ENCODE measurements around the gene DSE.

DSE gene

DNA sequence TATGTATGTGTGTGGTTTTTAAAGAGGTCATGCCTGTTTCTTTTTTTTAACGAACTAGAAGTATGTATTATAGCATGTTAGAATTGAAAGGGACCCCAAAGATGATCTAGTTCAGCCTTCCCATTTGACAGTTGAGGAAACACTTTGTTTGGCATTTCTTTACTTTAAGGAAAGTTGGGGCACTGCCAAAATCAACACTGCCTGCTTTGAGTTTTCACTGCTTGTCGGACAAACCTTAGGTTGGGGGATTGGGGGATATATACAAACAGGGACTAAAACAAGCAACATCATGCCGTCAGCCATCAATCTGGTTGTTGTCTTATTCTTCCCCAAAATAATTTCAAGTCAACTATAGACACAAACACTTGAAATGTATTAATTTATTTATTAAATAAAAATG is 76.3 kb downstream of the DSE start:
- DNase-seq (ENCODE audit: low read depth) = no peak

DNA sequence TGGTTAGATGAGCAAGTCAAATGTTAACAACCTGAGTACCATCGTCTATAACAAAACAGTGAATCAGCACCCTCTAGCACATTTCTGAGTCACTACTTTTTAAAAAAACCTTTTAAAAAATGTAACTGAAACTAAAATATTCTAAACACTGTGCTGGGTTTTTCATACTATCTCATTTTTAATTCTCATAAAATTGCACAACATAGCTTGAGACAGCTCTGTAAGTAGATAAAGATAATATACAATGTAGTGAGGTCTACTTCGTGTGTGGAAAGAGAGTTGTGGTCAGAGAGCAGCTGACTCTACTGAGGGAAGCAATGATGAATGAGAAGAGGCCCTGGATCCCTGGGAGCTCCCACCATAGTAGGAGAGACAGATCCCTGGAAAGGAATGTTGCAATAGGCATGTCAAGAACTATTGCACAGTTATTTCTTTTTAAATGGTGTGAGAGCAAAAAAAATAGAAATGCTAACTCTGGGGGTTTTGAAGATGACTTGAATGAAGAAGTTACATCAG is 76.8 kb downstream of the DSE start:
- DNase-seq (ENCODE audit: low read depth) = peak; percentile 99

DNA sequence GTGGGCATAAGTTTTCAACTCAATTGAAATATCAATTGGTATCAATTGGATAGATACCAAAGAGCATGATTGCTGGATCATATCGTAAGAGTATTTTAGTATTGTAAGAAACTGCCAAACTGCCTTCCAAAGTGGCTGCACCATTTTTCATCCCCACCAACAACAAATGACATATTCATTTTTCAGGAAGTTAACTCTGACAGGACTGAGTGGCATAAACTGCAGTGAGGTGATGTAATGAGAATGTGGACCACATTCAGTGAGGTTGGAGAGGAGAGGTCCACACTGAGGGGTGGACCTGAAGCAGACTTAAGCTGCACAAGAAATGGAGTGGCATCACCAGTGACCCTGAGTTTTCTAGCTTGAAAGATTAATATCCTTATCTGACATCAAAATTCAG is 78.8 kb downstream of the DSE start:
- no peak for DNase-seq (ENCODE audit: low read depth)

DNA sequence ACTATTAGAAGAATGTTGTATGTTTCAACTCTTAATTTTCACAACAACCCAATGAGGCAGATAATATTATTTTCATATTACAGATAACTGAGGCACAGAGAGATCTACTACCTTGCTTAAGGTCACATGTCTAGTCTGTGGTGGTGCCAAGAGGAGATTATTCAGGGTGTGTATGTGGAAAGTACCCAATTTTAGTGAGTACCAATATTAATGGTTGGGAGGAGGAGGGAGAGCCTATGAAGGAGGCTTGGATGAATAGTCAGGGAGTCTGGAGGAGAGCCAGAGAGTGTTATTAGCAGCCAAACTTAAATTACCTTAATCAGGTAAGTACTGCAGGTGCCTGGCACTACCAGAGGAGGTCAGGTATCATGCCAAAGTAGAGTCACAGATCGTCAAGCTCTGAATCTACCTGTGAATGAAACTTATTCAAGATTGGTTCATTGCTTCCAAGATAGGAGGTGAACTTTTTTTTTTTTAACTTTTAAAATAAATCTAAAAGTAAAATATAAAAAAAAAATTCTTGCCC is 79.5 kb downstream of the DSE start:
- DNase-seq (ENCODE audit: low read depth) = no peak

DNA sequence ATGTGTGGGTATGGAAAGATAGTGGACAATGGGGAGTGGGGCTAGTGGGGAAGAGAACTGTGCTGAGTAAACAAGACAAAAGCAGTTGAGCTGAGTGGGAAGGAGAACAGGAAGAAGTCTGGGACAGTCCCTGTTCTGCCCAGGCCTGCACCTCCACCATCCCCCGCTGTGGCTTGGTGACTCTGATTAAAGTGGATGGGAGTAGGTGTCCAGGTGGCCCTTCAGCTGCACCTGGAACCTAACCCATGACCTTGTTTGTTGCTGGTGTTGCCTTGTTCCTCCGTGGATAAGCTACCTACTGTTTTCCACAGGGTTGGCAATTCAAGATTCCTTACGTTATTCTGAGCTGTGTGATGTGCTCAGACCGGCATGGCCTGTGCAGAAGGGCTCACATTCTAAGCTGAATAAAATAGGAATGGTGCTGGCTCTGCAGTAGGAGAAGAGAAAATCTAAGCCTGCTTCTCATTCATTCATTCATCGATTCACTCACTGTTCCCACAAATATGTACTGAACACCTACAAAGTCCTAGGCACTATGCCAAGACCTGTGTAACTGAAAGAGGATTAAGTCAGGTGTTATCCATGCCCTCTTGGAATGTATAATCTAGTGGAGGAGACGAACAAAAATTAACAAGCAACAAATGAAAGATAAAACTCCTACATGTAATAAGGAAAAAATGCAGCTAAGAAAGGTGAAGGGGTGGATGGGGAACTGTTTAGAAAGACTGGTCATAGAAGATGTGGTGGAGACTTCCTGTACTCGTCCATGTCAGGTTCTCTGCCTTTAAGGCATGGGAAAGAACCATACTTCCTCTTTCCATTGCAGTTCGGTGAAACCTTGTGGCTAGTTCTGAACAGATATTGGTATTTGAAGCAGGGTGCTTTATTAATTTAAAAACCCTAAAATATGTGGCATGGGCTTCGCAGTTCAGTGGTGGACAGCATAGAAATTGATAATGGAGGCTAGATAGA is 80.3 kb downstream of the DSE start:
- no peak for DNase-seq (ENCODE audit: low read depth)

DNA sequence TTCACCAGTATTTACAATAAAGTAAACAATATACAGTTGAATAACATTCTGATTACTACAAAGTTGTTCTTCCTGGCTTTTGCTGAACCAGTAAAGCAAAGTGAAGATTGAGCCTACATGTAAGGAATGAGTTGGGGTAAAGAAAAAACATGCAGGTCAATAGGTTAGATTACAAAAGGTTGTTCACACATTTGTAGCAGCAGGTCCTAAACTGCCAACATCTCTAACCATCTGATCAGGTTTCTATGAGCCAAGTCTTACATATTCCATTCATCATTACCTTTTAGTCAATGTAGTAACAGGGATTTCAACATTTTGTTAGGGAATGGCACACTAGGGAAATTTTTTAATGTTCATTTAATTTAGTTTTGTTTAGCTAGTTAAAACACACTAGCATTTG is 81.2 kb downstream of the DSE start:
- DNase-seq (ENCODE audit: low read depth) = no peak

DNA sequence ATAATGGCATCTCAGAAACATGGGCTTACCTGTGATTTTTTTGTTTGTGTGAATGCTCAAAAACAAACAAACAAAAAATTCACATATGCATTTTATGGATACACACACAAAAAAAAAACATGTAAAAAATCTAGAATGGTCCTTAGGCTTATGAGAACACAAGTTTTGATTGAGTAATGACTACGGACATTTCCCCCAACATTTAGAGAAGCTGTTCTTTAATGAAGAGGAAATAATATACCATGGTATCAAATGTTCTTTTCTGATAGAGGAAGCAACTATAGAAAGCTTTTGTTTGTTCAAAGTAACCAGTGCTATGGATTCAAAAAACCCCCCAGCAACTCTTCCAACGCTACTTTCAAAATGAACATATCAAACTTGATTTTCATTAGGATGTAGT is 81.8 kb downstream of the DSE start:
- DNase-seq (ENCODE audit: low read depth) = no peak

DNA sequence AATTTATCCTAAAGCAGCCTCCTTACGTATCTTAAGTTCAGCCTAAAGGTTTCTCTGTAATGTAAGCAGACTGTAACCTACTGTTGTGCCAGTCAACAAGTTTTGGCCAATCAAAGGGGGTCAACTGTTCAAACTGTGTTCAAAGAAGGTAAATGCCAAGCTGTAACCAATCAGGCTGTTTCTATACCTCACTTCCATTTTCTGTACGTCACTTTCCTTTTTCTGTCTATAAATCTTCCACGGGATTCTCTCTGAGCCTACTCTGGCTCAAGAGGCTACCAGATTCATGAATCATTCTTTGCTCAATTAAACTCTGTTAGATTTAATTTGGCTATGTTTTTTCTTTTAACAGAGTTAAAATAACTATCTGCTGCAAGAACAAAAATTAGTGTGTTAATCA is 85.4 kb downstream of the DSE start:
- no peak for DNase-seq (ENCODE audit: low read depth)

DNA sequence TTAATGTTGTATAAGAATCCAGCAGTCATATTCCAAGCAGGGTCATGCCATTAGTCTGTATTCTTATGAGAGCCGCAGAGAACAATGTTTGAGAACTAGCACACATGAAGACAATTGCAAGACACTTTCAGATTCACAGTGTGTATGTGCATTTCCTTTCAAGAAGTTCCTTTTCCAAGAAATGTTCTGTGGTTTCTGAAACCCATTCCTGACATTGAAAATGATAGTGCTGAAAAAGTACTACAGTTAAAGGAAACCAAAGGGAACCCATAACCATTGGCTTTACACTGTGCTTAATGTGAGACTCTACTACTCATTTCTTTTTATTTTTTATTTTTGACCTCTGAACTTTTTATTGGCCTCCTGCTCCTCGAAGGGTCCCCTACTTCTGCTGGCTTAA is 86.2 kb downstream of the DSE start:
- no peak for DNase-seq (ENCODE audit: low read depth)

DNA sequence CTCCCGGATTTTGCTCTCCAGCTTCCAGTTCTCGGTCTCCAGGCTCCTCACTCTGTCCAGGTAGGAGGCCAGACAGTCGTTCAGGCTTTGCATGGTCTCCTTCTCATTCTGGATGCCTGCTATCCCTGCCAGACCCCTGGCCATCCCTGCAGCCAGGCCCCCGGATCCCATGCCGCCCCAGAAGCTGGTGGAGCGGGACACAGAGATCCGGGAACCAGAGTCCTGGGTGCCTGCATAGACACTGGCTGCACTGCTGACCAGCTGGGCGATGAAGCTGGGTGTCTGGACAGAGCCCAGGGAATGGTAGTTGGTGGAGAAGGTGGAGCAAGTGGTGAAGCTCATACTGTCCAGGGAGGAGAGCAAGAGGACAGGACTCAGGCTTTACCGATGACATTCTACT is 87.5 kb downstream of the DSE start:
- DNase-seq (ENCODE audit: low read depth) = no peak

DNA sequence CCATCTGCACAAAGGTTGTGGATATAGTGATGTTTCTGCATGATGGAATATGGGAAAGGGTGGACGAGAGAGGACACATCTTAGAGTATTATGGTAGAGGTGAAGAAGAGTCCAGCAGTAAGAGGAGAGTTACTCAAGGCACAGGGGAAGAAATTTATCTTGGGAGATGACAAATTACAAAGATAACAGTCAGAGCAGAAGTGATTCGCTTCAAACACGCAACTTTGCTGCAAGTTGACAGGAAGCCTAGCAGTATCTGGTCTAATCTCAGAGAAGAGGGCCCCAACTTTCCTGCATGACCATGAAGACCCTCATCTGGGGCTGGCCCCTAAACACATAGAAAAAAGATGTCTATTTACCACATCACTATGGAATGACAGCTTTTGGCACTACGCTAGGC is 89.2 kb downstream of the DSE start:
- DNase-seq (ENCODE audit: low read depth) = no peak

DNA sequence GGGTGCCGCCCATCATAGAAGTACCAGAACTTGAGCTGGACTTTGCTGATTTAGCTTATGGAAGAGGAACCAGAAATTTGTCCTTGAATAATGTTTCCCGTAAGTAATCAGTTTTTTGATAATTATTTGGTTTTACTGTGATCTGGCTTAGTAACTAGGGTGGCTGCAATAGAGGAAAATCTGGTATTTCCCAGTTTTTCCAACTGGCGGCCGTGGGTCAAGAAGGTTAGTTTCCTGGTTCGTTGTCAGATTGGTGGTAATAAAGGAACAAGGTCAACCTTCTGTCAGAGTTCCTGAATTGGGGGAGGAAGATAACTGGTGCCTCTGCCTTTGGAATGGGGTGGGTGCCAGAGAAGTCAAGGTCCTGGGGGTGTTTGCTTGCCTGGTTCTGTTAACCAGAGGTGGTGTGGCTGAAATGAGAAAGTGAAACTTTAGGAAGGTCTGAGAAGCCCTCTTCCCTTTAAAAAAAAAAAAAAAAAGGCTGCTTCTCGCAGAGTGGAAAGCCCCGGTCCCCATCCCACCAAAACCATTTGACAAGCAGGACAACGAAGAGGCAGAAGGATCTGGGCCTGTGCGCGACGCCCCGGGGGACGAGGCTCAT is 90.7 kb downstream of the DSE start, which contains the start of gene CALHM6:
TSS of gene CALHM6 (plus strand) at position 45 of the 601 bp plus-strand sequence. CDS start at position 600, 555 bp downstream.
- DNase-seq (ENCODE audit: low read depth) = no peak

DNA sequence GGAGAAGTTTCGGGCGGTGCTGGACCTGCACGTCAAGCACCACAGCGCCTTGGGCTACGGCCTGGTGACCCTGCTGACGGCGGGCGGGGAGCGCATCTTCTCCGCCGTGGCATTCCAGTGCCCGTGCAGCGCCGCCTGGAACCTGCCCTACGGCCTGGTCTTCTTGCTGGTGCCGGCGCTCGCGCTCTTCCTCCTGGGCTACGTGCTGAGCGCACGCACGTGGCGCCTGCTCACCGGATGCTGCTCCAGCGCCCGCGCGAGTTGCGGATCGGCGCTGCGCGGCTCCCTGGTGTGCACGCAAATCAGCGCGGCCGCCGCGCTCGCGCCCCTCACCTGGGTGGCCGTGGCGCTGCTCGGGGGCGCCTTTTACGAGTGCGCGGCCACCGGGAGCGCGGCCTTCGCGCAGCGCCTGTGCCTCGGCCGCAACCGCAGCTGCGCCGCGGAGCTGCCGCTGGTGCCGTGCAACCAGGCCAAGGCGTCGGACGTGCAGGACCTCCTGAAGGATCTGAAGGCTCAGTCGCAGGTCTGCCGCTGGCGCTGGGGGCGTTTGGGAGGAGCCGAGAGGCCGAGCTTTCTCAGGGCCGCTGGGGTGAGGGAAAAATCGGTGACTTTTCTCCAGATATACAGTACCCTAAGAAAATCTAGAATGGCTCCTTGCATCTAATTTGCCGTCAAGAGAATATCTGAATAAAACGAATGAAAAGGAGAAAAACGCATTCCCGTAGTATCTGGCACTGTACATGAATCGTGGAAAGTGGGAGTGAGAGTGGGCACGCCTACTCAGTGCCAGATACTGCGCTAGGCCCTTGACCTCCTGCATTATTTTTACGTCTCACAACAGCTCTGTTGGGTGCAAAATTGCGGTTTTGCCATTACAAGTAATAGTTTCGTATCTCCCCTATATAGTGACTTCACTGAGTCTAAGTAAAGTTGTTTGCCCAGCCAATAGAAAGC is 91.5 kb downstream of the DSE start:
- peak; percentile 70 for DNase-seq (ENCODE audit: low read depth)

DNA sequence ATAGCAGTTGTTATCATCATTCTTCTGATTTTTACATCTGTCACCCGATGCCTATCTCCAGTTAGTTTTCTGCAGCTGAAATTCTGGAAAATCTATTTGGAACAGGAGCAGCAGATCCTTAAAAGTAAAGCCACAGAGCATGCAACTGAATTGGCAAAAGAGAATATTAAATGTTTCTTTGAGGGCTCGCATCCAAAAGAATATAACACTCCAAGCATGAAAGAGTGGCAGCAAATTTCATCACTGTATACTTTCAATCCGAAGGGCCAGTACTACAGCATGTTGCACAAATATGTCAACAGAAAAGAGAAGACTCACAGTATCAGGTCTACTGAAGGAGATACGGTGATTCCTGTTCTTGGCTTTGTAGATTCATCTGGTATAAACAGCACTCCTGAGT is 92.6 kb downstream of the DSE start:
- no peak for DNase-seq (ENCODE audit: low read depth)

DNA sequence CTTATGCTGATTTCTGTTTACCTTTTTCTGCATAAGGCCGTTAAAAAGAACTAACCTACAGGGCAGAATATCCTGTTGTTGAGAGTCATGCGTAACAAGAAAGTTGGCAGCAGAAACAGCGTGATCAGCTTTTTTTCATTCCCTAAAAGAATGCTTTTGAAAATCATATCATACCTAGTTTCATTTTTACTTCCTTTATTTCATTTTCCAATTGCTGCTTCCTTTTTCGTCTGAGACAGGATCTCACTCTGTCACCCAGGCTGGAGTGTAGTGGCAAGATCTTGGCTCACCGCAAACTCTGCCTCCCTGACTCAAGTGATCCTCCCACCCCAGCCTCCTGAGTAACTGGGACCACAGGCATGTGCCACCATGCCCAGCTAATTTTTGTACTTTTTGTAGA is 94.5 kb downstream of the DSE start:
- no peak for DNase-seq (ENCODE audit: low read depth)

DNA sequence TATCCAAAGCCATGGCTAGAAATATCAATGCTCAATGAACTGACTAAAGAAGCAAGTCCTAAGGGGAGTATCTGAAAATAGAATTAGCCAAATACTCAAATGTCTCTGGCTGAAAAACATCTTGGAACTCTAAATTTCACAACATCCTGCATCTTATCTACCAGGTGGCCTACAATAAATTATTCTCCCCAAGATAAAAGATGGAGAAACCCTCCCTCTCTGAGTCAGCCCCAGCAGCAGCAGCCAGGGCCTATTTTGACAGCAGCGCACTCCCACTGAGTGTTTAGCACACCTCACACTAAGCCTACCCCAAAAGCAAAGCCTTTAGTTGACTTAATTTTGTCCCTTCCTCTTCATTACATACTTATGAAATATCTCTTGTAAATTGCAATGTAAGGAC is 96.3 kb downstream of the DSE start:
- no peak for DNase-seq (ENCODE audit: low read depth)

DNA sequence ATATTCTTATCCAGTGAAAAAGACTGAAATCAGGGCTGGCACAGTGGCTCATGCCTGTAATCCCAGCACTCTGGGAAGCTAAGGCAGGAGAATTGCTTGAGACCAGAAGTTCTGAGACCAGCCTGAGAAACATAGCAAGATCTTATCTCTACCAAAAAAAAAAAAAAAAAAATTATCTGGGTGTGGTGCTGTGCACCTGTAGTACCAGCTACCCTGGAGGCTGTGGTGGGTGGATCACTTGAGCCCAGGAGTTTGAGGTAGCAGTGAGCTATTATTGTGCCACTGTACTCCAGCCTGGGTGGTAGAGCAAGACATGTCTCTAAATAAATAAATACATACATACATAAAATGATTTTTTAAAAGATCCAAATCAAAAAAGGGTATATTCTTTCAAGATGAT is 96.8 kb downstream of the DSE start:
- DNase-seq (ENCODE audit: low read depth) = no peak

DNA sequence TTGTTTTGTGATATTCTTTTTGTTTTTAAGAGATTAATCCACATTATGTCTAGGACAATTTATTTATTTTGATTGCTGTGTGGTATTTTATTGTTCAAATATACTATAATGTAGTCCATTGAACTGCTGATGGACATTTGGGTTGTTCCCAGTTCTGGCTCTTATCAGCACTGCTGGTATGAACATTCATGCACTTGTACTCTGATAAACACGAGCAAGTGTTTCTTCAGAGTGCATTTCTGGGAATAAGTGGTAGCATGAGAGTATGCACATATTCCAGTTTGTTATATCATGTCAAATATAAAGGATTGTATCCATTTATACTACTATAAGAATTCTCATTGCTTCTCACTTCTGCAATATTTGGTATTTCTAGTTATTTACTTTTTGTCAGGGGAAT is 97.5 kb downstream of the DSE start:
- DNase-seq (ENCODE audit: low read depth) = no peak

DNA sequence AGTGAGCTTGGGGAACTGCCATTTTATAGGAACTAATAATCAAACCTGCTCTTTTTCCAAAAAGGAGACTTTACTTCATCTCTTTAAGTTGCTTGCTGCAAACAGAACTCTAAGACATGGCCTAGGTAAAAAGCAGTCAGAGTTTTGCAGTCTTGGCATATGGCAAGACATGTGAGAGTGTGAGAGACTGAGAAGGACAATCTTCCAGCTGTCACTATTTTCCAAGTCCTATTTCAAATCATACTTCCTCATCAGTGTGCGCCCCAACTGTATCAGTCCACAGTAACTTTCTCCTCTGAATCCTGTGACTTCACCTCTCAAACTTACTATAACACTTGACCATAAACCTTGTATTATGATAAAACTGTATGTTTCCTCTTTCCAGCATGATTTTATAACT is 100.8 kb downstream of the DSE start:
- DNase-seq (ENCODE audit: low read depth) = no peak

DNA sequence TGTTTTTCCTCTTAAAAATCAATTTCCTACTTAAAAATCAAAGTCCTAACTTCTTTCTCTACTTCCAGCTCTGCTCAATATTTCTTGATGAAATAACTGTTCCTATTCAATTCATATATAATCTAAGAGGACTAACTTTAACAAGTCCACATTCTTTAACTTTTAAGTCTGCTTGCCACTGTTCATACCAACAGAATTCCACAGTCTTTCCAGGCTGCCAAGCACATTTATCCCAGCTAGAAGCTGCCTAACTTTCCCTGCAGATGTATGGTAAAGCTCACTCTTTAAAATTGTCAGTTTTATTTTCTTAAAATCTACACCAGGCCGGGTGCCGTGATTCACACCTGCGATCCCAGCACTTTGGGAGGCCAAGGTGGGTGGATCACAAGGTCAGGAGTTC is 102.0 kb downstream of the DSE start:
- peak; percentile 31 for DNase-seq (ENCODE audit: low read depth)

DNA sequence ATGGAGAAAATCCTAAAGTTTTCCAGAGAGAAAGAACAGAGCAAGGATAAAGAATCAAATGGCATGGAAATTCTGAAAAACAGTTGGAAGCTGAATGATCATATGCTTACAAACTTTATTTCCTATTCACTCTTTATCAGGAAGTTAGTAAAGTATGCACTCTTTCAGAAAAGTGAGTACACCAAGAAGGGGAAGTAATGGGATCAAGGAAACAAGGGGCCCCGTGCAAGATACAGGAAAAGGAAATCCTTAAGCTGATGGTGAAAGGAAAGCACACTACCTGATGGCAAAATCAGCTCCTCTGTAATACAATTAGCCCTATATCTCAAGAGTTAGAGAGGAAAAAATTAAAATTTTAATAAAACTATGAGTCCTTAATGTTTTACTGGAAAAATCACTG is 104.4 kb downstream of the DSE start:
- no peak for DNase-seq (ENCODE audit: low read depth)

All from EH (cell line).